Parathyroid adenoma (tissue), 2 donors: ENCODE data around the gene KCND3.

Experiments used
- H2AFZ ChIP-seq: fragments of 300-600 bp; sonication (generic); one replicate; pipeline ENCODE4 v1.7.0; 2017; ENCODE audit warnings: antibody characterized with exemption, mild to moderate bottlenecking
- H3K27ac ChIP-seq: fragments of 300-600 bp; sonication (generic); one replicate; pipeline ENCODE4 v1.7.0; 2017
- H3K27me3 ChIP-seq: fragments of 300-600 bp; sonication (generic); one replicate; pipeline ENCODE4 v1.7.0; 2017; ENCODE audit warnings: low read length; ENCODE audit not compliant: control insufficient read depth, insufficient read depth
- H3K36me3 ChIP-seq: fragments of 300-600 bp; sonication (generic); one replicate; pipeline ENCODE4 v1.7.0; 2017; ENCODE audit warnings: low read length; ENCODE audit not compliant: control insufficient read depth, insufficient read depth
- H3K4me1 ChIP-seq: fragments of 300-600 bp; sonication (generic); one replicate; pipeline ENCODE4 v1.7.0; 2017; ENCODE audit warnings: control low read depth
- H3K4me2 ChIP-seq: fragments of 300-600 bp; sonication (generic); one replicate; pipeline ENCODE4 v1.7.0; 2017; ENCODE audit warnings: low read length
- H3K4me3 ChIP-seq: fragments of 300-600 bp; sonication (generic); one replicate; pipeline ENCODE4 v1.7.0; 2017; ENCODE audit warnings: low read depth, low read length
- H3K79me2 ChIP-seq: fragments of 300-600 bp; sonication (generic); one replicate; pipeline ENCODE4 v1.7.0; 2017; ENCODE audit warnings: control low read depth
- H3K9ac ChIP-seq: fragments of 300-600 bp; sonication (generic); one replicate; pipeline ENCODE4 v1.7.0; 2017; ENCODE audit warnings: mild to moderate bottlenecking
- H3K9me3 ChIP-seq: fragments of 300-600 bp; sonication (generic); one replicate; pipeline ENCODE4 v1.7.0; 2017; ENCODE audit warnings: low read length; ENCODE audit not compliant: control insufficient read depth
- TF ChIP-seq, protein P1 (sequence below): fragments of 300-600 bp; sonication (generic); IDR thresholded peaks from one replicate; pipeline ENCODE4 v1.7.0; 2017; ENCODE audit warnings: antibody characterized with exemption, mild to moderate bottlenecking
- donor health status: primary hyperparathyroidism.

Gene KCND3

DNA sequence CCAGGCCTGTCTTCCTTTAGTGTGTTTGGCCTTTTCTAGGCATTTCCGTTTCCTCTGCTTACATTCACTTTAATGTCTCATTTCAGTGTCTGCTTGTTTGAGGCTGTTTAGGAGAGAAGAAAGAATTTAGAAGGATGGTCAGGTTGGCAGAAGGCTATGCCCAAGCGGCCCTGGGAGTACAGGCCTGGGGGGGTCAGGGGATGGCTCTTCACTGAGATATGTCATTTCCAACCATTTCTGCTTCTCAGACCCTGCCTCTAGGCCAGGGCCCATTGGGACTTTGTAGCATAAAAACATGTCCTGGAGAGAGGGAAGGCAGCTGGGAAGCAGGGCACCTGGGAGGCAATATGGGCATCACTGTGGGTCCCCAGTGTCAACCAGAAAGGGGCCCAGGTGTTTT lies 147.7 kb downstream of the KCND3 start:
- no peaks in the 10 kb centered on the region for H3K79me2 ChIP-seq
- H3K9me3 ChIP-seq, result no peaks in the 10 kb centered on the region
- H3K4me1 ChIP-seq, result no peaks in the 10 kb centered on the region
- H3K4me3 ChIP-seq, result no peak overlapping the region
- H3K9ac ChIP-seq, result no peak overlapping the region
- H3K27ac ChIP-seq, result no peak overlapping the region
- H3K27me3 ChIP-seq, result no peaks in the 10 kb centered on the region
- H3K4me2 ChIP-seq, result no peak overlapping the region
- TF ChIP-seq, protein P1, sequence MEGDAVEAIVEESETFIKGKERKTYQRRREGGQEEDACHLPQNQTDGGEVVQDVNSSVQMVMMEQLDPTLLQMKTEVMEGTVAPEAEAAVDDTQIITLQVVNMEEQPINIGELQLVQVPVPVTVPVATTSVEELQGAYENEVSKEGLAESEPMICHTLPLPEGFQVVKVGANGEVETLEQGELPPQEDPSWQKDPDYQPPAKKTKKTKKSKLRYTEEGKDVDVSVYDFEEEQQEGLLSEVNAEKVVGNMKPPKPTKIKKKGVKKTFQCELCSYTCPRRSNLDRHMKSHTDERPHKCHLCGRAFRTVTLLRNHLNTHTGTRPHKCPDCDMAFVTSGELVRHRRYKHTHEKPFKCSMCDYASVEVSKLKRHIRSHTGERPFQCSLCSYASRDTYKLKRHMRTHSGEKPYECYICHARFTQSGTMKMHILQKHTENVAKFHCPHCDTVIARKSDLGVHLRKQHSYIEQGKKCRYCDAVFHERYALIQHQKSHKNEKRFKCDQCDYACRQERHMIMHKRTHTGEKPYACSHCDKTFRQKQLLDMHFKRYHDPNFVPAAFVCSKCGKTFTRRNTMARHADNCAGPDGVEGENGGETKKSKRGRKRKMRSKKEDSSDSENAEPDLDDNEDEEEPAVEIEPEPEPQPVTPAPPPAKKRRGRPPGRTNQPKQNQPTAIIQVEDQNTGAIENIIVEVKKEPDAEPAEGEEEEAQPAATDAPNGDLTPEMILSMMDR, result no peak
- no peaks in the 10 kb centered on the region for H3K36me3 ChIP-seq
- H2AFZ ChIP-seq, result no peak overlapping the region

DNA sequence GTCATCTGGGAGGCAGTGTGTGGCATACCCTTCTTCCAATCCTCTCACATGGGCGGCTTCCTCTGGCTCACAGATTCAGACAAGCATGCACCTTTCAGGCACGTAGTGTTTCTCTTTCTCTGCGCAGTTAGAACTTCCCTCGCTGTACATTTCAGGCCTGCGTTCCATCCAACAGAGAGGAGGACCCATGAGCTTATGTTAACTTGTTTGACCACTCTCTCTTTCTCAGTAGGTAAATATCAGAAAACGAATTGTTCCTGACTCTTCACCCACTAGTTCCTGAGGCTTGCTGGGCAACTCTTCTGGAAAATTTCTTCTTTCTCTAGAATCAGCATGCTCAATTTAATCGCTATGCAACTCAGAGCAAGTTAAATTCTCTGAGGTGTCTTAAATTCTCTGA lies 148.3 kb downstream of the KCND3 start:
- H3K9ac ChIP-seq, result no peak overlapping the region
- H3K4me1 ChIP-seq, result no peaks in the 10 kb centered on the region
- no peaks in the 10 kb centered on the region for H3K27me3 ChIP-seq
- no peak overlapping the region for H2AFZ ChIP-seq
- H3K4me3 ChIP-seq, result no peak overlapping the region
- H3K27ac ChIP-seq, result no peak overlapping the region
- H3K79me2 ChIP-seq, result no peaks in the 10 kb centered on the region
- no peak overlapping the region for H3K4me2 ChIP-seq
- TF ChIP-seq, protein P1, result no peak
- no peaks in the 10 kb centered on the region for H3K36me3 ChIP-seq
- no peaks in the 10 kb centered on the region for H3K9me3 ChIP-seq

DNA sequence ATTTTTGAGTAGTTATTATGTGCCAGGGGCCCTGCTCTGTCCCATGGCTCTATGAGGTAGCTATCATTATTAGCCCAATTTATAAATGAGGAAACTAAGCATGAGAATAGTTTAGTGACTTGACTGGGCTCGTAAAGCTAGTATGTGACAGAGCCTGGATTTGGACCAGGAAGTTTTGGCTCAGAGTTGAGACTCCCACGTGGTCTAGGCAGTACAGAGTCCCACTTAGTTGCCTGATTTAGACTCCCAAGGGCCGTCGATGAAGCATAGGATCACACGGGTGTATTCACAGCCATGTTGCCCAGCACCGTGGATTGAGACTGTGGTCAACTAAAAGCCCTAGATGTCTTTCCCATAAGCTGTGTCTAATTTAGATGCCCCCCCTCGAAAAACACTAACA lies 152.1 kb downstream of the KCND3 start:
- no peaks in the 10 kb centered on the region for H3K9me3 ChIP-seq
- no peaks in the 10 kb centered on the region for H3K4me1 ChIP-seq
- TF ChIP-seq, protein P1, result no peak
- H3K27ac ChIP-seq, result no peak overlapping the region
- no peaks in the 10 kb centered on the region for H3K36me3 ChIP-seq
- no peaks in the 10 kb centered on the region for H3K79me2 ChIP-seq
- H3K4me2 ChIP-seq, result no peak overlapping the region
- no peak overlapping the region for H2AFZ ChIP-seq
- no peak overlapping the region for H3K4me3 ChIP-seq
- no peak overlapping the region for H3K9ac ChIP-seq
- no peaks in the 10 kb centered on the region for H3K27me3 ChIP-seq

DNA sequence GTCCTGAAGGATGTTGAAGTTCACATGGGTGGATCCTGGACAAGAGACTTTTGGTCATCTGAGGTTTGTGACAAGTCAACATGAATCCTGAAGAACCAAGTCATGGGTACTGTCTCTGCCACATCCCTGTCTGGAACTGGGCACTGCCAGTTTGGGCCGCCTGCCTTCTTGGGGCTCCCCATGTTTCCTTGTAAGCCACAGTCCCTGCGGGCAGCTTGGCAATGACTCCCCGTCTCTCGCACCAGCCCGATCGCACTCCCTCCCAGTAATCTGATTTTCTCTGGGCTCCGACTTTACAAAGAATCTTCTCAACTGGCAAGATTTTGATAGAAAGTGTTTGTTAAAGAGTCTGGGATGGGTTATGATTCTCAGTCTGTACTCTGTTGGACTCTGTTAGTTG lies 153.4 kb downstream of the KCND3 start:
- no peaks in the 10 kb centered on the region for H3K79me2 ChIP-seq
- H3K36me3 ChIP-seq, result no peaks in the 10 kb centered on the region
- no peaks in the 10 kb centered on the region for H3K9me3 ChIP-seq
- TF ChIP-seq, protein P1, result no peak
- H3K4me2 ChIP-seq, result no peak overlapping the region
- H3K27me3 ChIP-seq, result no peaks in the 10 kb centered on the region
- H3K27ac ChIP-seq, result no peak overlapping the region
- no peak overlapping the region for H2AFZ ChIP-seq
- H3K4me1 ChIP-seq, result no peaks in the 10 kb centered on the region
- no peak overlapping the region for H3K4me3 ChIP-seq
- H3K9ac ChIP-seq, result no peak overlapping the region

DNA sequence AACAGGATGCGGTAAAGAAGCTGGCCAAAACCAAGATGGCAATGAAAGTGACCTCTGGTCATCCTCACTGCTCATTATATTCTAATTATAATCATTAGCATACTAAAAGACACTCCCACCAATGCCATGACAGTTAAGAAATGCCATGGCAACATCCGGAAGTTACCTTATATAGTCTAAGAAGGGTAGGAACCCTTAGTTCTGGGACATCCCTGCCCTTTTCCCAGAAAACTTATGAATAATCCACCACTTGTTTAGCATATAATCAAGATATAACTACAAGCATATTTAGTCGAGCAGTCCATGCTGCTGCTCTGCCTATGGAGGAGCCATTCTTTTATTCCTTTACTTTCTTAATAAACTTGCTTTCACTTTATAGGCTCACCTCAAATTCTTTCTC lies 154.0 kb downstream of the KCND3 start:
- no peaks in the 10 kb centered on the region for H3K79me2 ChIP-seq
- no peak overlapping the region for H3K9ac ChIP-seq
- H3K36me3 ChIP-seq, result no peaks in the 10 kb centered on the region
- H3K4me2 ChIP-seq, result no peak overlapping the region
- no peaks in the 10 kb centered on the region for H3K27me3 ChIP-seq
- no peak overlapping the region for H3K4me3 ChIP-seq
- no peak overlapping the region for H2AFZ ChIP-seq
- no peaks in the 10 kb centered on the region for H3K4me1 ChIP-seq
- H3K9me3 ChIP-seq, result no peaks in the 10 kb centered on the region
- H3K27ac ChIP-seq, result no peak overlapping the region
- TF ChIP-seq, protein P1, result no peak
